ENCODE results near the gene OLIG2.

DNA sequence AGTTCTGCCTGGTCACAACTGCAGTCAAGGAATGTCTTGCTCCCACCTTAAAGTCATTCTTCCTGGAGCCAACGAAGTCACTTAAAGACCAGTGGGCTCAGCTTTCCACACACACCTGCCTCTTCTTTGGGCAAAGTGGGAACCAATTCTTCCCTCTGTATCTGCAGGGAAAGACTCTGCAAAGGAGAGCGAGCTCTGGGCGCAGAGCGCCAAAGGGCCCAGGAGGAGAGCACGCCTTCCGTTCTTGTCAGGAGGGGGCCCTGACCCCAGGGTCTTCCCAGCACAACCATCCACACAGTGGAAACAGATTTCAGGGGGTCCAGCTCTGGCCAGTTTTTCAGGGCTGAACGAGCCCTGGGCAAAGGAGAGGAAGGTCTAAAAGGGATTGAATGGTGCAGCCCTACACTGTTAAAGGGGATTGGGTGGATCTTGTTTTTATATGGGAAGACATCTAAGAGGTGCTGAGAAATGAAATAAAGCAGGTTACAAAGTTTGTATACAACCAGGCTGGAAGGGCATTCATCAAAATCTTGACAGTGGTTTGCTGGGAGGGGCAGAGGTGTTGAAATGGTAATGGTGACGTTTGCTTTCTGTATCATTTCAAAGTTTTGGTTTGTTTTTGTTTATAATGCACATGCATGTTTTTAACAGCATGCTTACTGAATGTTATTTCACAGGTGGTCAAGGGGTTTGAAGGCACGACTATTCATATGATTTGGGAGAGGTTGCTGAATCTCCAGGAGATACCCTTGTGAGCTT is 6.8 kb upstream of the OLIG2 start:
- TF ChIP-seq, protein P1, sequence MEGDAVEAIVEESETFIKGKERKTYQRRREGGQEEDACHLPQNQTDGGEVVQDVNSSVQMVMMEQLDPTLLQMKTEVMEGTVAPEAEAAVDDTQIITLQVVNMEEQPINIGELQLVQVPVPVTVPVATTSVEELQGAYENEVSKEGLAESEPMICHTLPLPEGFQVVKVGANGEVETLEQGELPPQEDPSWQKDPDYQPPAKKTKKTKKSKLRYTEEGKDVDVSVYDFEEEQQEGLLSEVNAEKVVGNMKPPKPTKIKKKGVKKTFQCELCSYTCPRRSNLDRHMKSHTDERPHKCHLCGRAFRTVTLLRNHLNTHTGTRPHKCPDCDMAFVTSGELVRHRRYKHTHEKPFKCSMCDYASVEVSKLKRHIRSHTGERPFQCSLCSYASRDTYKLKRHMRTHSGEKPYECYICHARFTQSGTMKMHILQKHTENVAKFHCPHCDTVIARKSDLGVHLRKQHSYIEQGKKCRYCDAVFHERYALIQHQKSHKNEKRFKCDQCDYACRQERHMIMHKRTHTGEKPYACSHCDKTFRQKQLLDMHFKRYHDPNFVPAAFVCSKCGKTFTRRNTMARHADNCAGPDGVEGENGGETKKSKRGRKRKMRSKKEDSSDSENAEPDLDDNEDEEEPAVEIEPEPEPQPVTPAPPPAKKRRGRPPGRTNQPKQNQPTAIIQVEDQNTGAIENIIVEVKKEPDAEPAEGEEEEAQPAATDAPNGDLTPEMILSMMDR (IDR thresholded peaks at IDR 0.05), result no peak
- no peak for TF ChIP-seq POLR2A (IDR thresholded peaks at IDR 0.05)
